ENCODE data around the gene ELP4. TPM values are rescaled to one million over a fixed set of nuclear protein-coding genes. Genes with fewer than 3 reads are reported as not detected.

Gene ELP4
- total and polyA plus RNA-seq, 2 donors (not counting 1 experiment from before 2014, with no cell fraction given) = 7.1 to 31.3 TPM

DNA sequence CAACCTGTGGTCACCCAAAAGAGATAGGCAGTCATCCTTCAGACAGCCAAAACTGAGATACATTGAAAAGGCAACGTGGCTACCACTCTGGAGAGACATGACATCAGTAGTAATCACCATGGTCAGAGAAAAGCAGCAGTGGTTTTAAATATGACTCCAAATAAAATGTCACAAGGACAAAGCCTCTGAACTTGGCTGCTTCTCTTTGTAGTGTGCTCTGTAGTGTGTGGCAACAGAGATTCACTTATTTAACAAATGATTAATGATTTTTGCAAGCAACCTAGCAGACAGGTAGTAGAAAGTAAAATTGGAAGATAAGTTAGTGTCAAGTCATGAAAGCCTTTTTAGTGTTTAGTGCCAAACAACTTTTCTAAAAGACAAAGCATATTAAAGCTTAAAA is 238.0 kb downstream of the ELP4 start:
- DNase-seq = no peak
- Histone ChIP-seq H3K27ac (ENCODE audit: low read length in 2 of 2) (no peak overlapping the region), H3K4me3 (ENCODE audit: control extremely low read depth in 1 of 5, extremely low read depth in 1 of 5, insufficient read depth in 1 of 5, low read depth in 2 of 5, low read length in 4 of 5) (no peak overlapping the region), H3K9ac (ENCODE audit: low read length) (no peak overlapping the region), H3K79me2 (ENCODE audit: control insufficient read depth, insufficient read depth, low read length) (no peaks in the 10 kb centered on the region), H3K4me2 (replicated peaks; ENCODE audit: low read depth, low read length, poor library complexity, severe bottlenecking) (no peak overlapping the region), H2AFZ (ENCODE audit: insufficient read depth, low read depth, low read length, poor library complexity, severe bottlenecking) (no peak overlapping the region), H3K9me3 (ENCODE audit: control extremely low read depth in 1 of 3, control insufficient read depth in 2 of 3, insufficient read depth in 1 of 3, low read length in 2 of 3) (no peaks in the 10 kb centered on the region), H3K27me3 (replicated peaks in 1 of 4; ENCODE audit: control extremely low read depth in 1 of 4, control insufficient read depth in 3 of 4, insufficient read depth in 4 of 4, low read length in 3 of 4) (no peaks in the 10 kb centered on the region), H3K36me3 (replicated peaks in 1 of 2; ENCODE audit: control extremely low read depth in 1 of 2, control insufficient read depth in 1 of 2, extremely low read depth in 1 of 2, insufficient read depth in 2 of 2, low read length in 1 of 2) (no peaks in the 10 kb centered on the region), H3K4me1 (ENCODE audit: control insufficient read depth in 2 of 2, insufficient read depth in 2 of 2, low read length in 2 of 2) (no peaks in the 10 kb centered on the region), H4K20me1 (ENCODE audit: control insufficient read depth, insufficient read depth, low read length, poor library complexity, severe bottlenecking) (no peaks in the 10 kb centered on the region)
- Mint-ChIP-seq H3K4me3 (no peak overlapping the region), H3K27me3 (no peaks in the 10 kb centered on the region), H3K9me3 (ENCODE audit: insufficient read depth) (no peaks in the 10 kb centered on the region), H3K4me1 (no peaks in the 10 kb centered on the region), H3K27ac (no peak overlapping the region)
- CTCF ChIA-PET = no interaction called here
- TF ChIP-seq, protein P1, sequence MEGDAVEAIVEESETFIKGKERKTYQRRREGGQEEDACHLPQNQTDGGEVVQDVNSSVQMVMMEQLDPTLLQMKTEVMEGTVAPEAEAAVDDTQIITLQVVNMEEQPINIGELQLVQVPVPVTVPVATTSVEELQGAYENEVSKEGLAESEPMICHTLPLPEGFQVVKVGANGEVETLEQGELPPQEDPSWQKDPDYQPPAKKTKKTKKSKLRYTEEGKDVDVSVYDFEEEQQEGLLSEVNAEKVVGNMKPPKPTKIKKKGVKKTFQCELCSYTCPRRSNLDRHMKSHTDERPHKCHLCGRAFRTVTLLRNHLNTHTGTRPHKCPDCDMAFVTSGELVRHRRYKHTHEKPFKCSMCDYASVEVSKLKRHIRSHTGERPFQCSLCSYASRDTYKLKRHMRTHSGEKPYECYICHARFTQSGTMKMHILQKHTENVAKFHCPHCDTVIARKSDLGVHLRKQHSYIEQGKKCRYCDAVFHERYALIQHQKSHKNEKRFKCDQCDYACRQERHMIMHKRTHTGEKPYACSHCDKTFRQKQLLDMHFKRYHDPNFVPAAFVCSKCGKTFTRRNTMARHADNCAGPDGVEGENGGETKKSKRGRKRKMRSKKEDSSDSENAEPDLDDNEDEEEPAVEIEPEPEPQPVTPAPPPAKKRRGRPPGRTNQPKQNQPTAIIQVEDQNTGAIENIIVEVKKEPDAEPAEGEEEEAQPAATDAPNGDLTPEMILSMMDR (IDR thresholded peaks at IDR 0.05) = no peak
- no peak for TF ChIP-seq EZH2 (IDR thresholded peaks at IDR 0.05; ENCODE audit: borderline replicate concordance, insufficient read depth, low read depth, low read length, poor library complexity, severe bottlenecking)
- no peak for ATAC-seq (ENCODE audit: low read depth)
- POLR2A ChIA-PET = no interaction called here
- intact Hi-C loops (cut with micrococcal nuclease) = no loop called here
- no CpG with 5 or more reads among the region's 1 CpG for WGBS (ENCODE audit: insufficient coverage)

DNA sequence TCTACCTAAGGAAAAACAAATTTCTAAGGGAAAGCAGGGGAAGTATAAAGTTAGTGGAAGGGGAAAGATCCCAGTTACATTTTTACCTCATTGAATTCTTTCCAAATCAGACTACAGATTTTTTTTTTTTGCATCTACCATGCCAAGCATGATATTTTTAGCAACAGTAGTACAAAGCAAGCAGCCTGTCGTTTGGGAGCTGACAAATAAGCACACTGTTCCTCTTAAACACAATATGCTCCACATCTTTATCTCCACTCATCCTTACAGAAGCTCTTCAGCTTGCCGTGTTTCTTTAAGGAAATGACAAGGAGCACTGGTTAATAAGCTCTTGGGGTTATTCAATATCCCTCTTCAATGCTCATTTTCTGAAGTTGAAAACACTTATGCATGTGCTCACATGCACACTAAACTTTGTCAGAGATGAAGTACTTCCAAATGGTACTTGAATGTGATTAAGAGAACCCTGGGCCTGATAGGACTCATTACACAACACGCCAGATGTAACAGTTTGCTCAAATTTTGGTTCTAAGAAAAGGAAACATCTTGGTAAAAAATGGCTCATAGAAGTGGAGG is 247.8 kb downstream of the ELP4 start:
- Histone ChIP-seq H4K20me1 (ENCODE audit: control insufficient read depth, insufficient read depth, low read length, poor library complexity, severe bottlenecking) (no peaks in the 10 kb centered on the region), H3K27me3 (replicated peaks in 1 of 4; ENCODE audit: control extremely low read depth in 1 of 4, control insufficient read depth in 3 of 4, insufficient read depth in 4 of 4, low read length in 3 of 4) (no peaks in the 10 kb centered on the region), H3K9ac (ENCODE audit: low read length) (no peak overlapping the region), H3K79me2 (ENCODE audit: control insufficient read depth, insufficient read depth, low read length) (no peaks in the 10 kb centered on the region), H3K4me2 (replicated peaks; ENCODE audit: low read depth, low read length, poor library complexity, severe bottlenecking) (no peak overlapping the region), H3K36me3 (replicated peaks in 1 of 2; ENCODE audit: control extremely low read depth in 1 of 2, control insufficient read depth in 1 of 2, extremely low read depth in 1 of 2, insufficient read depth in 2 of 2, low read length in 1 of 2) (no peaks in the 10 kb centered on the region), H3K9me3 (ENCODE audit: control extremely low read depth in 1 of 3, control insufficient read depth in 2 of 3, insufficient read depth in 1 of 3, low read length in 2 of 3) (no peaks in the 10 kb centered on the region), H3K4me3 (ENCODE audit: control extremely low read depth in 1 of 5, extremely low read depth in 1 of 5, insufficient read depth in 1 of 5, low read depth in 2 of 5, low read length in 4 of 5) (no peak overlapping the region), H2AFZ (ENCODE audit: insufficient read depth, low read depth, low read length, poor library complexity, severe bottlenecking) (no peak overlapping the region), H3K27ac (ENCODE audit: low read length in 2 of 2) (no peak overlapping the region), H3K4me1 (ENCODE audit: control insufficient read depth in 2 of 2, insufficient read depth in 2 of 2, low read length in 2 of 2) (no peaks in the 10 kb centered on the region)
- ChIA-PET CTCF (no interaction called here), POLR2A (no interaction called here)
- intact Hi-C loops (cut with micrococcal nuclease) = no loop called here
- no peak overlapping the region for H3K4me3 Mint-ChIP-seq
- no peaks in the 10 kb centered on the region for H3K27me3 Mint-ChIP-seq
- TF ChIP-seq, protein P1 (IDR thresholded peaks at IDR 0.05) = no peak
- TF ChIP-seq EZH2 (IDR thresholded peaks at IDR 0.05; ENCODE audit: borderline replicate concordance, insufficient read depth, low read depth, low read length, poor library complexity, severe bottlenecking) = no peak
- DNase-seq = no peak
- 75% methylated on average over 2 of the region's 3 CpGs for WGBS (ENCODE audit: insufficient coverage)
- no peaks in the 10 kb centered on the region for H3K4me1 Mint-ChIP-seq
- no peak overlapping the region for H3K27ac Mint-ChIP-seq
- no peak for ATAC-seq (ENCODE audit: low read depth)
- H3K9me3 Mint-ChIP-seq (ENCODE audit: insufficient read depth) = no peaks in the 10 kb centered on the region

All from B cell (primary cell).